HG02943 (cell line): Measurements from ENCODE around the gene ZBTB44.
"Not testable (repeated sequence)": the region's sequence is repeated elsewhere in the genome, so short reads cannot be mapped to it uniquely, and the experiment has no call there.

ENCODE experiments used
- ATAC-seq: cut with Tn5 transposase; IDR thresholded peaks from one replicate; pipeline ENCODE4 v1.9.1; 2021; ENCODE audit warnings: mild to moderate bottlenecking, low read depth, moderate library complexity; ENCODE audit not compliant: unreplicated experiment

The ZBTB44 gene

GRCh38 chr11:130202009-130202817 lies 112.5 kb downstream of the ZBTB44 start:
- ATAC-seq = no peak

GRCh38 chr11:130201026-130201425 lies 113.7 kb downstream of the ZBTB44 start:
- ATAC-seq = no peak

- no peak for ATAC-seq
Measured at GRCh38 chr11:130199792-130200191, 114.9 kb downstream of the ZBTB44 start.

- ATAC-seq = no peak
Measured at GRCh38 chr11:130198964-130199363, 115.8 kb downstream of the ZBTB44 start.

GRCh38 chr11:130198292-130198691 lies 116.4 kb downstream of the ZBTB44 start:
- ATAC-seq = no peak

- ATAC-seq = no peak
Measured at GRCh38 chr11:130197386-130198035, 117.2 kb downstream of the ZBTB44 start.

- no peak for ATAC-seq
Measured at GRCh38 chr11:130194241-130195023, 120.3 kb downstream of the ZBTB44 start.

- not testable (repeated sequence) for ATAC-seq
Measured at GRCh38 chr11:130193551-130193950, 121.2 kb downstream of the ZBTB44 start.

- no peak for ATAC-seq
Measured at GRCh38 chr11:130192845-130193267, 121.9 kb downstream of the ZBTB44 start.

- no peak for ATAC-seq
Measured at GRCh38 chr11:130191896-130192295, 122.8 kb downstream of the ZBTB44 start.

GRCh38 chr11:130190371-130190881 lies 124.3 kb downstream of the ZBTB44 start:
- no peak for ATAC-seq

- no peak for ATAC-seq
Measured at GRCh38 chr11:130189492-130190210, 125.1 kb downstream of the ZBTB44 start.

GRCh38 chr11:130188585-130189347 lies 126.0 kb downstream of the ZBTB44 start:
- ATAC-seq = no peak

- ATAC-seq = no peak
Measured at GRCh38 chr11:130188047-130188446, 126.7 kb downstream of the ZBTB44 start.

- no peak for ATAC-seq
Measured at GRCh38 chr11:130187096-130187495, 127.6 kb downstream of the ZBTB44 start.

- no peak for ATAC-seq
Measured at GRCh38 chr11:130183878-130184610, 130.7 kb downstream of the ZBTB44 start.

- peak; percentile 68 for ATAC-seq
Measured at GRCh38 chr11:130181295-130182272, 133.1 kb downstream of the ZBTB44 start.

- ATAC-seq = no peak
Measured at GRCh38 chr11:130180896-130181294, 133.8 kb downstream of the ZBTB44 start.
